Stimulated activated memory B cell treated with anti-CD40 and anti-IgM and Interleukin-4, amounts not matched to agents 10 μg/mL and 1 μg/mL and 100 μg/mL, for 72 hours (primary cell): ENCODE data around the gene TSPAN11.

ENCODE experiments used
- ATAC-seq: fragments of 150-1000 bp; cut with Tn5 transposase; 2 replicates; pipeline ENCODE4 v1.10.0; 2021
- H3K27ac Mint-ChIP-seq: one replicate; pipeline ENCODE4 v1.8.0; 2022; ENCODE audit warnings: mild to moderate bottlenecking, mixed read lengths
- H3K27me3 Mint-ChIP-seq: one replicate; pipeline ENCODE4 v1.8.0; 2022; ENCODE audit warnings: mixed read lengths
- H3K36me3 Mint-ChIP-seq: one replicate; pipeline ENCODE4 v1.8.0; 2022; ENCODE audit warnings: mixed read lengths
- H3K4me1 Mint-ChIP-seq: one replicate; pipeline ENCODE4 v1.8.0; 2022; ENCODE audit warnings: mixed read lengths
- H3K4me3 Mint-ChIP-seq: one replicate; pipeline ENCODE4 v1.8.0; 2022; ENCODE audit warnings: mild to moderate bottlenecking, moderate library complexity, mixed read lengths
- H3K9me3 Mint-ChIP-seq: one replicate; pipeline ENCODE4 v1.8.0; 2022; ENCODE audit warnings: mixed read lengths

Gene TSPAN11

GRCh38 chr12:31035226-31035625 lies 108.7 kb downstream of the TSPAN11 start:
- H3K4me1 Mint-ChIP-seq, result no peaks in the 10 kb centered on the region
- ATAC-seq, result no peak
- H3K27ac Mint-ChIP-seq, result no peak overlapping the region
- no peak overlapping the region for H3K4me3 Mint-ChIP-seq
- H3K27me3 Mint-ChIP-seq, result peaks cover 27% of the 10 kb centered on the region
- H3K9me3 Mint-ChIP-seq, result no peaks in the 10 kb centered on the region
- H3K36me3 Mint-ChIP-seq, result no peaks in the 10 kb centered on the region

- Mint-ChIP-seq H3K4me3 (no peak overlapping the region), H3K27ac (no peak overlapping the region), H3K27me3 (peaks cover 27% of the 10 kb centered on the region), H3K36me3 (no peaks in the 10 kb centered on the region), H3K9me3 (no peaks in the 10 kb centered on the region), H3K4me1 (no peaks in the 10 kb centered on the region)
- ATAC-seq, result no peak
These were observed 109.6 kb downstream of the TSPAN11 start for GRCh38 chr12:31035967-31036665.

GRCh38 chr12:31037028-31037427 lies 110.5 kb downstream of the TSPAN11 start:
- no peaks in the 10 kb centered on the region for H3K9me3 Mint-ChIP-seq
- H3K36me3 Mint-ChIP-seq, result no peaks in the 10 kb centered on the region
- no peaks in the 10 kb centered on the region for H3K4me1 Mint-ChIP-seq
- H3K27me3 Mint-ChIP-seq, result peaks cover 27% of the 10 kb centered on the region
- no peak for ATAC-seq
- H3K27ac Mint-ChIP-seq, result no peak overlapping the region
- no peak overlapping the region for H3K4me3 Mint-ChIP-seq

GRCh38 chr12:31037931-31038330 lies 111.4 kb downstream of the TSPAN11 start:
- Mint-ChIP-seq H3K4me1 (no peaks in the 10 kb centered on the region), H3K27me3 (peaks cover 27% of the 10 kb centered on the region), H3K9me3 (no peaks in the 10 kb centered on the region), H3K27ac (no peak overlapping the region), H3K4me3 (no peak overlapping the region), H3K36me3 (no peaks in the 10 kb centered on the region)
- ATAC-seq, result no peak

GRCh38 chr12:31041033-31041564 lies 114.6 kb downstream of the TSPAN11 start:
- ATAC-seq, result no peak
- Mint-ChIP-seq H3K4me3 (no peak overlapping the region), H3K9me3 (no peaks in the 10 kb centered on the region), H3K4me1 (no peaks in the 10 kb centered on the region), H3K27ac (no peak overlapping the region), H3K27me3 (peaks cover 19% of the 10 kb centered on the region), H3K36me3 (no peaks in the 10 kb centered on the region)
